Renal pelvis (tissue), 4 donors: ENCODE results near the gene CEP43. TPM values are rescaled to one million over a fixed set of nuclear protein-coding genes. Genes with fewer than 3 reads are reported as not detected.

Source experiments
- DNase-seq: peaks from one replicate; pipeline ENCODE4 v3.0.0-alpha.2; 2013
- polyA plus RNA-seq, 3 donors: library from polyadenylated mRNA; unstranded; fragments of 120-200 nt; gene quantifications; one replicate each; pipeline ENCODE4 v1.2.1, GENCODE V29; 2013; ENCODE audit not compliant: insufficient read length in 3 of 3

Gene CEP43
- polyA plus RNA-seq, 3 donors = 25.9 to 51.4 (median 48.6) TPM

GRCh38 chr6:166958926-166959861, 40.0 kb upstream of the CEP43 start:
- no peak for DNase-seq

GRCh38 chr6:166959911-166960608, 39.1 kb upstream of the CEP43 start:
- no peak for DNase-seq

- no peak for DNase-seq
Measured at GRCh38 chr6:166960609-166960978, 38.6 kb upstream of the CEP43 start.

GRCh38 chr6:166966268-166966667, 32.9 kb upstream of the CEP43 start:
- no peak for DNase-seq

- no peak for DNase-seq
Measured at GRCh38 chr6:166969390-166970002, 29.7 kb upstream of the CEP43 start.

- no peak for DNase-seq
Measured at GRCh38 chr6:166970091-166970490, 29.1 kb upstream of the CEP43 start.

GRCh38 chr6:166970776-166971175, 28.4 kb upstream of the CEP43 start:
- no peak for DNase-seq

- DNase-seq = no peak
Measured at GRCh38 chr6:166971271-166971670, 27.9 kb upstream of the CEP43 start.

- no peak for DNase-seq
Measured at GRCh38 chr6:166972101-166972500, 27.1 kb upstream of the CEP43 start.

- no peak for DNase-seq
Measured at GRCh38 chr6:166976636-166977035, 22.6 kb upstream of the CEP43 start.

- no peak for DNase-seq
Measured at GRCh38 chr6:166977621-166978525, 21.3 kb upstream of the CEP43 start.

- DNase-seq = no peak
Measured at GRCh38 chr6:166980738-166981137, 18.5 kb upstream of the CEP43 start.

GRCh38 chr6:166987448-166987847, 11.7 kb upstream of the CEP43 start:
- DNase-seq = no peak

GRCh38 chr6:166987930-166988329, 11.3 kb upstream of the CEP43 start:
- DNase-seq = no peak

GRCh38 chr6:166988674-166989201, 10.5 kb upstream of the CEP43 start:
- DNase-seq = no peak

GRCh38 chr6:166989427-166990032, 9.7 kb upstream of the CEP43 start:
- DNase-seq = no peak

GRCh38 chr6:166996406-166996805, 2.8 kb upstream of the CEP43 start:
- DNase-seq = no peak

- DNase-seq = no peak
Measured at GRCh38 chr6:166997348-166997747, 1.8 kb upstream of the CEP43 start.

- peak; percentile 65 for DNase-seq
Measured at GRCh38 chr6:166997768-166998255, 1.4 kb upstream of the CEP43 start.

- DNase-seq = no peak
Measured at GRCh38 chr6:166998256-166999144, 697 bp upstream of the CEP43 start.
